Stimulated activated naive CD8-positive, alpha-beta T cell treated with anti-CD3 and anti-CD28 coated beads, Interleukin-15, amount 100 ng/mL, for 72 hours (primary cell): ENCODE measurements around the gene ASB10.

Source experiments
- ATAC-seq: fragments of 150-1000 bp; cut with Tn5 transposase; 2 replicates; pipeline ENCODE4 v1.10.0; 2021; ENCODE audit warnings: mild to moderate bottlenecking, moderate library complexity
- DNase-seq, 2 donors: peaks; one replicate each; pipeline ENCODE4 v3.0.0; 2021 to 2022
- H3K27ac Mint-ChIP-seq, 2 donors: one replicate each; pipeline ENCODE4 v1.8.0; 2022; ENCODE audit warnings: mild to moderate bottlenecking in 2 of 2, mixed read lengths in 2 of 2, moderate library complexity in 2 of 2
- H3K27me3 Mint-ChIP-seq: one replicate; pipeline ENCODE4 v1.8.0; 2022; ENCODE audit warnings: mixed read lengths
- H3K4me1 Mint-ChIP-seq: one replicate; pipeline ENCODE4 v1.8.0; 2022; ENCODE audit warnings: mild to moderate bottlenecking, mixed read lengths
- H3K4me3 Mint-ChIP-seq, 2 donors: one replicate each; pipeline ENCODE4 v1.8.0; 2022; ENCODE audit warnings: mild to moderate bottlenecking in 2 of 2, mixed read lengths in 2 of 2, moderate library complexity in 1 of 2
- H3K9me3 Mint-ChIP-seq, 2 donors: one replicate each; pipeline ENCODE4 v1.8.0; 2022; ENCODE audit warnings: mixed read lengths in 2 of 2

ASB10 gene, protein sequence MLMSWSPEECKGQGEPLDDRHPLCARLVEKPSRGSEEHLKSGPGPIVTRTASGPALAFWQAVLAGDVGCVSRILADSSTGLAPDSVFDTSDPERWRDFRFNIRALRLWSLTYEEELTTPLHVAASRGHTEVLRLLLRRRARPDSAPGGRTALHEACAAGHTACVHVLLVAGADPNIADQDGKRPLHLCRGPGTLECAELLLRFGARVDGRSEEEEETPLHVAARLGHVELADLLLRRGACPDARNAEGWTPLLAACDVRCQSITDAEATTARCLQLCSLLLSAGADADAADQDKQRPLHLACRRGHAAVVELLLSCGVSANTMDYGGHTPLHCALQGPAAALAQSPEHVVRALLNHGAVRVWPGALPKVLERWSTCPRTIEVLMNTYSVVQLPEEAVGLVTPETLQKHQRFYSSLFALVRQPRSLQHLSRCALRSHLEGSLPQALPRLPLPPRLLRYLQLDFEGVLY

DNA sequence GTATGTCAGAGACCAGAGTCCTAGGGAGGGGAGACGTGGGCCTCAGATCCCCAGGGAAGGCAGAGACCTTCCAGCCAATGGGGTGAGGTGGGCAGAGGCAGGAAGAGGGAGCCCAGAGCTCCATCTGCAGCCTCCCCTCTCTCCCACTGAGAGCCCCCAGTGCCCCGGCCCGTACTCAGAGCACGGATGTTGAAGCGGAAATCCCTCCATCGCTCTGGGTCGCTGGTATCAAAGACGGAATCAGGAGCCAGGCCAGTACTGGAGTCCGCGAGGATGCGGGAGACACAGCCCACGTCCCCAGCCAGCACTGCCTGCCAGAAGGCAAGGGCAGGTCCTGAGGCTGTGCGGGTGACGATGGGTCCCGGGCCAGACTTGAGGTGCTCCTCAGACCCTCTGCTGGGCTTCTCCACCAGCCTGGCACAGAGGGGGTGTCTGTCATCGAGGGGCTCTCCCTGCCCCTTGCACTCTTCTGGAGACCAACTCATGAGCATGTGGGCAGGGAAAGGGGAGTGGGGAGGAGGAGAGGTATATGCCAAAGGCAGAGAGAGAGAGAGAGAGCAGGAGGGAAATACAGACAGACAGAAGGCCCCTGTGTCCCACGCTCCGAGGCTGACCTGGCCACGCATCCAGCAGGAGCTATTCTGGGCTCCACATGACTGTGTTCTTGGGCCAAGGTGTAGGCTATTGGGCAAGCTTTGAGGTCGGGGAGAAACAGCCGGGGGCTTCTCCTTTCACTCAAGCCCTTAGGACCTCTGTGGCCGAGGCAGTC lies at the start of gene ASB10:
TSS of gene ASB10 (minus strand) at position 611 of the 769 bp plus-strand sequence. CDS start at position 491, 120 bp downstream.
- H3K4me1 Mint-ChIP-seq, result peaks cover 4% of the 10 kb centered on the region
- H3K27me3 Mint-ChIP-seq, result peaks cover 5% of the 10 kb centered on the region
- DNase-seq (no peak), ATAC-seq (no peak)
- H3K4me3 Mint-ChIP-seq, result no peak within 1 kb of the TSS
- no peak within 1 kb of the TSS for H3K27ac Mint-ChIP-seq
- H3K9me3 Mint-ChIP-seq, result no peaks in the 10 kb centered on the region

DNA sequence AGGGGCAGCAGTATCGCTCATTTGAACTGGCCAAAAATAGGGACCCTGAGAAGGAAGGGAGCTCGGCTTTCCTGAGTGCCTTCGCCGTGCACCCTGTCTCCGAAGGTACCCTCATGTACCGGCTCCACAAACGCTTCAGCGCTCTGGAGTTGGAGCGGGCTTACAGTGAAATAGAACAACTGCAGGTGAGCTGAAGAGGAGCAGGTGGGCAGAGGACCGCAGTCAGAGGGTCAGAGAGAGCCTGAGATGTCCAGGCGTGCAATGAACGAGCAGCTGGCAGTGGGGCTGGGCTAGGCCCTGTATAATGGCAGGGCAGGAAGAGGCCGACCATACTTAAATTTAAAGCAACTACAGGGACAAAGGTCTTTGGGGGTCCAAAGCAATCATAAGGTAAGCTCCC lies 49.4 kb upstream of the ASB10 start:
- Mint-ChIP-seq H3K27ac (no peak overlapping the region), H3K9me3 (no peaks in the 10 kb centered on the region), H3K4me1 (peaks cover 37% of the 10 kb centered on the region), H3K4me3 (no peak overlapping the region), H3K27me3 (no peaks in the 10 kb centered on the region)
- ATAC-seq, result no peak
- DNase-seq, result no peak

- peaks cover 38% of the 10 kb centered on the region for H3K4me1 Mint-ChIP-seq
- H3K4me3 Mint-ChIP-seq, result no peak overlapping the region
- ATAC-seq (no peak), DNase-seq (no peak)
- H3K27ac Mint-ChIP-seq, result no peak overlapping the region
- no peaks in the 10 kb centered on the region for H3K27me3 Mint-ChIP-seq
- H3K9me3 Mint-ChIP-seq, result no peaks in the 10 kb centered on the region
These were observed 48.2 kb upstream of the ASB10 start for GRCh38 chr7:151235091-151235787.

DNA sequence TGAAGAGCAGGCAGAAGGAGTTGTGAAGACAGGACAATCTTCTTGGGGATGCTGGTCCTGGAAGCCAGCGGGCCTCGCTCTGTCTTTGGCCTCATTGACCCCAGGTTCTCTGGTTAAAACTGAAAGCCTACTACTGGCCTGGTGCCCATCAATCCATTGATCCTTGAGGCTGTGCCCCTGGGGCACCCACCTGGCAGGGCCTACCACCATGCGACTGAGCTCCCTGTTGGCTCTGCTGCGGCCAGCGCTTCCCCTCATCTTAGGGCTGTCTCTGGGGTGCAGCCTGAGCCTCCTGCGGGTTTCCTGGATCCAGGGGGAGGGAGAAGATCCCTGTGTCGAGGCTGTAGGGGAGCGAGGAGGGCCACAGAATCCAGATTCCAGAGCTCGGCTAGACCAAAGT lies 46.8 kb upstream of the ASB10 start:
- Mint-ChIP-seq H3K4me3 (peak overlapping the region; percentile 99 to 100), H3K9me3 (no peaks in the 10 kb centered on the region), H3K27me3 (no peaks in the 10 kb centered on the region), H3K27ac (peak overlapping the region; percentile 99 to 100), H3K4me1 (peaks cover 38% of the 10 kb centered on the region)
- no peak for ATAC-seq
- no peak for DNase-seq

DNA sequence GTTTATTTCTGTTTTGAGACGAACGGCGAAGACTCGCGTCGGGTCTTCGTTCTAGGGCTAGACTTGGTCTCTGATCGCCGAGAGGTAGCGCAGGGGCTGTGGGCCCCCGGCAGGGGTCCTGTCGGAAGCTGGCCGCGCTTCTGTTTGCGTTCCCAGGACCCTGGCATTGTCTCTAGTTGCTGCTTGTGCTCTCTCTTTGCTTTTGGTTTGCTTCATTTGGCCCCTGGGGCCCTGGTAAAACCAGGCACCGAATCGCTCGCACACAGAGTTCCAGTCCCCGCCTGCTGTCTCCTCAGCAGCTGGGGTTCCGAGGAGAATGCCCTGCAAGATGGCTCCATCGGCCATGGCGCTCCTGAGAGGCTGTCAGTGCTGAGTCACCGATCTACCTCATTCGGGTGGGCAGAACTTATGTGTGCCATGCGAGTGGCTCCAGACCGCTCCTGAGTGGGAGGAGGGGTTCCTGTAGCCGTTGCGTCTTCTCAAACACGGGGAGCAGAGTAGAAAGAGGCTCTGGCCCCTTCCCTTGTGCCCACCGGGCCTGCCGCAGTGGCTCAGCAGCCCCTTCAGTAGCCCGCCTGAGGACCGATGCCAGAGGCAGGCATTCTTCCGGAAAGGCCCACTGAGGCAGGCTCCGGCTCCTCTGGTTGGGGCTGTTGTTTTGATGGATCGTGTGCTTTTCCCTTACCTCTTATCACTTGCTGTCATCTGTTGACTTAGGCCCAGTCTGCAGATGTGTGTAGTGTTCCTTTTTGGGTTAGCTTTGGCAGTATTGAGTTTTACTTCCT lies 46.1 kb upstream of the ASB10 start:
- H3K4me3 Mint-ChIP-seq, result peak overlapping the region; percentile 99 to 100
- H3K4me1 Mint-ChIP-seq, result peaks cover 41% of the 10 kb centered on the region

DNA sequence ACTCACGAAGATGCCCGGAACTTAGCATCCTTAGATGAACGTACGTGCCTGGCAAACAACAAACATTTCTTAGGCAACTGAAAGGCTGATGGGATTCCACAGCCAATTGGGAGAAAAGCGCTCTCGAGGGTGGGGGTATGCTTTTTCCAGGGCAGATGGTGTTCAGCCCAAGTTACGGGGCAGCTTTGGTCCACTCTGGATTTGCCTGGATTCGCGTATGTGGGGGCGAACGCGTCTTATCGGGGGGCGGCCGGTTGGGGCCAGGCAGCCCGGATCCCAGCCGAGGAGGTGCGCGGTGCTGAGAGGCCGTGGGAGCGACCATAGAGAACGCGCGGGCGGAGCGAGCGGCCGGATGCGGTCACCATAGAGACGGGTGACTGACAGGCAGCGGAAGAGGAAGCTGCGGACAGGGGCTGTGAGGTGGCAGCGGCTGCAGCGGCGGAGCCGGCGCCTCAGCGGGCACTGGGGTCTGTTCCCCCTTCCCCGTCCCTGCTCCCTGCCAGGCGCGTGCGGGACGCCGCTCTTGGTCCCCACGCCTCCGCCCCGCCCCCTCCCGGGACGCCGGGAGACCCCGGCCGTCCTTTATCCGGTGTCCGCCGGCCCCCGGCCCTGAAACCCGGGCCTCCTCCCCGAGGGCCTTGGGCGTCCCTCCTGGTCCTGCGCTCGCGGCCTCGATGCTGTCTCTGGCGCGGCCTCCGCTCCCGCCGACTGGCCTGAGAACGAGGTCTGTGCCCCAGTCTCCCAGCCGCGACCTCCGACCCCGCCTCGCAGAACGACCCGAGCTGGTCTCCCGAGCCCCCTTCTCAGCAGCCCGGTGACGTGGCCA lies 45.3 kb upstream of the ASB10 start, which contains the start of gene CHPF2:
TSS of gene CHPF2 (plus strand) at position 393 of the 826 bp plus-strand sequence. CDS start 1,529 bp downstream, outside the sequence.
- peak; percentile 96 for ATAC-seq
- peak; percentile 88 to 91 for DNase-seq
- peaks cover 47% of the 10 kb centered on the region for H3K4me1 Mint-ChIP-seq

More for the DNA sequence above, 46.1 kb upstream of the ASB10 start:
- ATAC-seq, result peak; percentile 84
- peak overlapping the region; percentile 99 to 100 for H3K27ac Mint-ChIP-seq
- DNase-seq, result peak; percentile 65 to 79
- H3K9me3 Mint-ChIP-seq, result no peaks in the 10 kb centered on the region
- no peaks in the 10 kb centered on the region for H3K27me3 Mint-ChIP-seq

DNA sequence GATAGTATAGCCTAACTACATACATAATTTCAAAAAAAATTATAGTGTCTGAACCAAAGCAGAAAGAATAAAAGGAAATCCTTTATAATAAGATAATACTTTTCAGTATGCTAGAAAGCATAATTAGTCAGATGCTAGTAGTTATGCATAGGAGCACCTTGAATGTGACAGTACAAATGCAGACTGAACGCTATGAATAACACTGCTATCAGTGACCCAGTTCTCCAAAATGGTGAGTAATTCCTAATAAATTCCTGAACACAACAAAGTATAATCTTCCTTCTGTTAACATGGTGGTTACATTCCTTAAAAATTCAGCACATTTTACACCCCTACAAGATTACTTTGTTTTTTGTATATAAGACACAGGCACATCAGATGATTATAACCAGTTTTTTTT lies 44.0 kb upstream of the ASB10 start:
- ATAC-seq (no peak), DNase-seq (no peak)
- H3K27ac Mint-ChIP-seq, result no peak overlapping the region
- H3K27me3 Mint-ChIP-seq, result no peaks in the 10 kb centered on the region
- H3K9me3 Mint-ChIP-seq, result no peaks in the 10 kb centered on the region
- H3K4me1 Mint-ChIP-seq, result peaks cover 54% of the 10 kb centered on the region
- peak overlapping the region in 1 of 2 donors; percentile 99 for H3K4me3 Mint-ChIP-seq

More for the DNA sequence above, 45.3 kb upstream of the ASB10 start, which contains the start of gene CHPF2:
- Mint-ChIP-seq H3K9me3 (no peaks in the 10 kb centered on the region), H3K4me3 (peak within 1 kb of the TSS; percentile 99 to 100), H3K27ac (peak within 1 kb of the TSS; percentile 99 to 100), H3K27me3 (no peaks in the 10 kb centered on the region)

DNA sequence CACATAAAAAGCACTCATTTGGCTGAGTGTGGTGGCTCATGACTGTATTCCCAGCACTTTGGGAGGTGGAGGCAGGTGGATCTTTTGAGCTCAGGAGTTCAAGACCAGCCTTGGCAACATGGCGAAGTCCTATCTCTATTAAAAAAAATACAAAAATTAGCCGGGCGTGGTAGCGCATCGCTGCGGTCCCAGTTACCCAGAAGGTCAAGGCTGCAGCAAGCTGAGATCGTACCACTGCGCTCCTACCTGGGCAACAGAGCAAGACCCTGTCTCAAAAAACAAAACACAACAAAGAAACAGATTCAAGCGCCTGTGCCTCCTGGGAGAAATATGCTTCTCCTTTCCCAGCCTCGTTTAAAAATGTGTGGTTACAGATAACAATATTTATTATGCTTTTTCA lies 42.2 kb upstream of the ASB10 start:
- Mint-ChIP-seq H3K4me1 (peaks cover 63% of the 10 kb centered on the region), H3K4me3 (no peak overlapping the region), H3K27me3 (no peaks in the 10 kb centered on the region), H3K9me3 (no peaks in the 10 kb centered on the region), H3K27ac (no peak overlapping the region)
- DNase-seq, result no peak
- ATAC-seq, result no peak

DNA sequence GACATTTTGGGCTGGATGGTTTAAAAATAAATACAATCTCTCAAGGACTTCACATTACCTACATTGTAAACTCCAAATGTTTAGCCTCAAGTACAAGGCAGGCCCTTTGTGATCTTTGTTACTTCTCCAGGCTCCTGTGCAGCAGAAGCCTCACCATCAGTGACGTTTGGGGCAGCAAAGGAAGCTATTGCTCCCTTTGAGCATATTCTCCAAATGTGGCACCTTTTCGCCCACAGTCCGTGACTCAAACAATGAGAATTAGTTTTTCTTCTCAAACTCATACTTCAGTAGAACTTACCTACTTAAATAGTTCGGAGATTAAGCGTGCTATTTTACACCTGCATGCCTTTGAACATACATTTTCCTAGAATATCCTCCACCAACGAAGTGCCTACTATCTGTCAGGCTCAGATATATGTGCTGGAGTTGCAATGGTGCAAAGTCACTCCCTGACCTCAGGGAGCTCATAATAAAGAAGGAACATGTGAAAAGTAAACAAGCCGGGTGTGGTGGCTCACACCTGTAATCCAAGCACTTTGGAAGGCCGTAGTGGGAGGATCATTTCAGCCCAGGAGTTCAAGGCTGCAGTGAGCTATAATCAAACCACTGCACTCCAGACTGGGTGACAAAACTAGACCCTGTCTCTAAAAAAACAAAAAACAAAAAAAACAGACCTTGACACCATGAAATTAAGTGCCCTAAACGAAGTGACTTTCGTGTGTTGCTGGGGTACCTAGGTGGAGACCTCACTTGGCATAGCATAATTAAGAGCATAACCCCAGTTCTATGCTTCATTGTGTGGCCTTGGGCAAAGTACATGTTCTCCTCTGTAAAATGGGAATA lies 41.2 kb upstream of the ASB10 start:
- no peak for ATAC-seq
- DNase-seq, result no peak
- H3K4me1 Mint-ChIP-seq, result peaks cover 58% of the 10 kb centered on the region
- peak overlapping the region in 1 of 2 donors; percentile 57 for H3K27ac Mint-ChIP-seq
- peak overlapping the region; percentile 97 to 100 for H3K4me3 Mint-ChIP-seq
- H3K9me3 Mint-ChIP-seq, result no peaks in the 10 kb centered on the region
- no peaks in the 10 kb centered on the region for H3K27me3 Mint-ChIP-seq

DNA sequence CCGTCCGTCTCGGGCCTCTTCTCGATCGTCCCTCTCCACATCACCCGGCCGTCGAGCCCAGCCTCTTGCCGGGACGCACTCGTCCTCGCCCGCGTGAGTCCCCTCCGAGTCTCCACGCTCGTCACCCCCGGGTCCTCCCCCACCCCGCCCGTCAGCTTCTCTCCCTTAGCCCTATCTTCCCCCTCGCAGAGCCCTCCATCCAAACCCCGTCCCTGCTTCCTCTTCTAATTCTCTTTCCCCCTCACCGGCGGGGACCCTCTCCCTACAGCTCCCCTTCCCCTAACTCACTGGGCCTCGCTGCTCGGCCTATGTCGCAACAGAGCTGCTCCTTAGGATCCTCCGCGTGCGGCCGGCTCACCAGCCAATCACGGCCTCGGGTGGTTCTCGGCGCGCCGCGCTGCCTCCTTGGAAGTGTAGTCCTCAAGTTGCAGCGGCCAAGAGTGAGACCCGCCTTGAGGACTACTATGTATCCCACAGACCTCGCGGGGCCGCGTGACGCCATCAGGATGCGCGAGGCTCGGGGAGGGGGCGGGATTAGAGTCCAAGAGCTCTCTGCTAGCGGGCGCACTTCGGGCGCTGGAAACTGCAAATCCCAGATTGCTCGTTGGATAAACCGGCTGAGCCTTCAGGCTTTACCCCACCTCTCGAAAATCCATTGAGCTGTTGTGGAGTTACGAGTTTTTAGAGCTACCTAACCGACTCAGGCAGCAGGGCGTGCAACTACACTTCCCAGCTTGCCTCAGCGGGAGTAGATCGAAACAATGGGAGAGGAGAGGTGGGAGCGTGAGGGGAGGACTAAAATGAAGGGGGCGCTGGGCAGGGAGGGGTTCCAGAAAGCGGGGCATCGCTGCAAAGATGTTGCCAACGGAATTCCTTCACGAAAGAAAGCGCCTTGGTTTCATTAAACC lies 40.1 kb upstream of the ASB10 start, which contains the start of gene ABCF2:
TSS of gene ABCF2 (minus strand) at position 331 of the 908 bp plus-strand sequence. CDS start 747 bp downstream, outside the sequence.
- Mint-ChIP-seq H3K9me3 (no peaks in the 10 kb centered on the region), H3K27ac (peak within 1 kb of the TSS; percentile 97 to 98), H3K4me3 (peak within 1 kb of the TSS; percentile 97 to 100), H3K4me1 (peaks cover 53% of the 10 kb centered on the region), H3K27me3 (no peaks in the 10 kb centered on the region)
- DNase-seq (peak; percentile 94 to 96), ATAC-seq (peak; percentile 100)

DNA sequence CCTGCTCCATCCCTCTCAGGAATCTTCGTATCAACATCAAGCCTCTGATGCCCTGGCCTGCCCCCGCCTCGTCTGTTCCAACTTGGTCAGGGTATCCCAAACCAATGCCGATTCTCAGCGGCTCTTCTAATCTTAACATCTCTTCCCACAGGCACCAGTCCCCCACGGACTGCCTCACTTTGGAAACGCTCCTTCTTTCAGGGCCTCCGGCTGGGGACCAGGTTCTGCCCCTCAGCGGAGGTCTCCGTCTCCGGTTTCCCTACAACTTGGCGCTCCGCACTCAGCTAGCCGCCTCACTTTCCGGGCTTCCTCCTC lies 39.5 kb upstream of the ASB10 start:
- Mint-ChIP-seq H3K9me3 (no peaks in the 10 kb centered on the region), H3K4me3 (peak overlapping the region; percentile 97 to 100), H3K27ac (peak overlapping the region; percentile 97 to 98), H3K4me1 (peaks cover 47% of the 10 kb centered on the region), H3K27me3 (no peaks in the 10 kb centered on the region)
- ATAC-seq (peak; percentile 21), DNase-seq (no peak)

- H3K4me3 Mint-ChIP-seq, result peak overlapping the region; percentile 97 to 100
These were observed 39.0 kb upstream of the ASB10 start for GRCh38 chr7:151225948-151226510.

More at GRCh38 chr7:151225948-151226510, 39.0 kb upstream of the ASB10 start:
- peak overlapping the region in 1 of 2 donors; percentile 97 for H3K27ac Mint-ChIP-seq
- ATAC-seq (no peak), DNase-seq (no peak)
- H3K9me3 Mint-ChIP-seq, result no peaks in the 10 kb centered on the region
- no peaks in the 10 kb centered on the region for H3K27me3 Mint-ChIP-seq
- peaks cover 45% of the 10 kb centered on the region for H3K4me1 Mint-ChIP-seq
